Activated T-cell treated with anti-CD3 and anti-CD28 coated beads, Interleukin-2, amount 50 U/mL, for 48 hours (primary cell): Measurements from ENCODE around the gene WNT4.
A peak's percentile ranks its signal among the peaks of the same experiment; 100 is the strongest.

Experiments used
- DNase-seq, 2 experiments: peaks; one replicate each; pipeline ENCODE4 v3.0.0-alpha.2; 2020

Gene WNT4

DNA sequence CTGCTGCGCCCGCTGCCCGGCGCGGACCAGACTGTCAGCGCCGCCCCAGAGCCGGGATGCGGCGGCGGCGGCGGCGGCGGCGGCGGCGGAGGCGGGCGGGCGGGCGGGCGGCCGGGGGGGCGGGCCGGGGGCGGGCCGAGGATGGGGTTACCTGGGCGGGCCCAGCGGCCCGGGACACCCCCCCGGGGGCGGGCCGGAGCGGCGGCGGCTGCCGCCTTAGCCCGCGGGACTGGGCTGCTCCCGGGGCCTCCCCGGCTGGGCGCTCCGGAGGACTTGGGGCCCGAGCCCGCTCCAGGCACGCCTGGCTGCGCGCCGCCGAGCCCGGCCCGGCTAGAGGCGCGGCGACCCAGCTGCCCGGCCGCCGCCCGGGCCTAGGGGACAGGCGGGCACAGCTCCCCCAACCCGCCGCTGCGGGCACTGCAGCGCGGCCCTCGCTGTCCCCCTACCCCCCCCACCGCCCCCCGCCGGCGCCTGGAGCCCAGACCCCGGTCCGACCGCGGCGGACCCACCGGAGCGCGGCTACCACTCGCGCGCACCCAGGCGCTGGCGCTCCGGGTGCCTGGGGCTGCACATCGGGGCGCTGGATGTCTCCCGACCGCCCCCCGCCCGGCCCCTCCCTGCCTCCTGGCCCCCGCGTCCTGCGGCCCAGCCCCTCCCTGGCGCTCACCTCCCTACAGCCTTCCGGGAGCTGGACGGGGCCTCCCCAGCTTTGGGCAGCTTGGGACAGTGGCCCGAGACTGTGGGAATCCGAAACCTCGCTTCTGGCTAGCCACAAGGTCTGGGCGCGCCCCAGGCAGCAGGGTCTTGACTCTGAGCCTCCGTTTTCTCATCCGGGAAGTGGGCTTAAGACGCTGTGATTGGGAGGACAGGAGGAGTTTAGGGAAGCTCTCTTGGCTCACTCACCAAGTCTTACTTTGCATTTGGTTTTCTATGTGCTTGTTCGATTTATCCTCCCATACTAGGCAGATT, at the start of gene WNT4:
TSS of gene WNT4 (minus strand) at position 33 of the 969 bp plus-strand sequence. CDS start 175 bp downstream, outside the sequence.
- DNase-seq: peak in 1 of 2 experiments; percentile 43

DNA sequence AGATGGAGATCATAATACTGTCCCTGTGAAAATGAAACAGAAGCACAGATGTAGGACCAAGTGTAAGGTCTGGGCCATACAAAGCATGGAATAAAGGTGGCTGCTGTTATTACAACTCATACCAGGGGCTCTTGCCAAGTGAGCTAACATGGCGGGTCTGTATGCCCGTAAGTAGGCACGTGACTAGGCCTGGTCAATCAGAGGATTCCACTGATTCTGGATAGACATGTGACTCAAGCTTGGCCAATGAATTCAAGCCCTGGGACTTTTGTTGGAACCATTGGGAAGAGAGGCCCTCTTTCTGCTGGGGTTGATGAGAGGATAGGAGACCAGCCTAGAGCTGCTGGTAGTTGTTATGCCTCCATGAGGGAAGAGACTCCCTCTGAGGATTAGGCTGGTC, 47.8 kb upstream of the WNT4 start:
- no peak for DNase-seq

DNA sequence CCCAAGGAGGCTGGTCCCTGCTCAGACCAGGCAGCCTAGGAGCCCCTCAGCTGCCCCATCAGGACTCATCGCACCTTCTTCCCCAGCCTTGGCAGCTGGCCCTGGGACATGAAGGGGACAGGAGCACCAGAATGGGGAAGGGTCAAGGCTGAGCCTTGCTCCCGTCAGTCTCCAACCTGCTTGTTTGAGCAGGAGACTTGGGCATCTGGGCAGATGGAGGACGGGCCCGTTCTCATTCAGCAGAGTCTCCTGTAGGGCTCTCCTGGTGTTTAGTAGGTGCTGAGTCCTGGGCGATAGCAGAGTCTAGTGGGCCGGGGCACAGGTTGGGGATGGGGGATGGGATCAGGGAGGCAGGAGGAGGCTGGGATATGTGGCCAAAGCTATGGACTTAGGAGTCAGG, 47.4 kb upstream of the WNT4 start:
- no peak for DNase-seq

DNA sequence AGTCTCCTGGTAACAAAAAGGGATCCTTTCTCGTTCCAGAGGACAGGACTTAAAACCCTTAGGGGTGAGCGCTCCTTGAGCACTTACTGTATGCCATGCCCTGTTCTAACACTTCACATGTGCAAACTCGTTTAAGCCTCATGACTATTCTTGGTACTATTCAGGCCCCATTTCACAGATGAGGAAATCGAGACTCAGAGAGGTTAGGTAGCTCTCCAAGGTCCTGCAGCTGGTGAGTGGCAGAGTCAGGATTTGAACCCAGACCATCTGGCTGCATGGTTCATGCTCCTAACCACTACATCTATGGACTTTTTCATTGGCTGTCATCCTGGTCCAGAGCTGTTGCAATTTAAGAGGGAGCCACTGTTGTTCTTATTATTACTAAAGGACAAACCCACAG, 46.7 kb upstream of the WNT4 start:
- no peak for DNase-seq

DNA sequence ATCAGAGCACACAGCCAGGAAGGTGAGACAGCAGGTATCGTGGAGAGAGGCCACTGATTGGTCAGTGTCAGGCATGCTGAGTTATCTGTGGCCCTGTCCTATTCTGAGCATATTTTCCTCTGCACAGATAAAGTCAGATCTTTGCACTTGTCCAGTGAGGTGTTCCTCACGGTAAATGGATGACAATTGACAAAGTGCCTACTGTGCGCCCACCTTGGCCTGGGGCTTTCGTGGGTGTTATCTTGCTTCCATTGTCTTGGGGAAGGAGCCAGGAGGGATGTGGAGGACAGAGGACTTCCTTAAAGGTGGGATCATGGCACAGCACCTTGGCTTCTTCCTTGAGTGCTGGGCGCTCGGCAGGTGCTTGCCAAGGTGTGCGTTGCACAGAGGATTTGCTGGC, 46.0 kb upstream of the WNT4 start:
- DNase-seq: no peak

DNA sequence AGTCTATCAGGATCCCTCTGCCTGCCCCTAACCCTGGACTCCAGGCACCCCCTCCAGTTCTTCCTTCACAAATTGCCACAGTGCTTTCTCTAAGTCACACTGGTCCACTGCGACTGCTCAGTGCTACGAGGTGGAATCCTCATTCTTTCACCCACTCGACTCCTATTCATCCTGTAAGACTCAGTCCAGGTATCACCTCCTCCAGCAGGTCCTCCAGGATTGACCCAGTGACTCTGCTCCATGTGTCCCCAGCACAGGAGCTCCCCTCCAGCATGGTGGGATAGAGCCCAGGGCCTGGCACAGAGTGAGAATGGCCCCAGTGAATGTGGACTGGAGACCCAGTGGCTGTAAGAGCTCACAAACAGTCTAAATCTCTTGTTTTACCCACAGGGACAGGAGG, 45.5 kb upstream of the WNT4 start:
- no peak for DNase-seq

DNA sequence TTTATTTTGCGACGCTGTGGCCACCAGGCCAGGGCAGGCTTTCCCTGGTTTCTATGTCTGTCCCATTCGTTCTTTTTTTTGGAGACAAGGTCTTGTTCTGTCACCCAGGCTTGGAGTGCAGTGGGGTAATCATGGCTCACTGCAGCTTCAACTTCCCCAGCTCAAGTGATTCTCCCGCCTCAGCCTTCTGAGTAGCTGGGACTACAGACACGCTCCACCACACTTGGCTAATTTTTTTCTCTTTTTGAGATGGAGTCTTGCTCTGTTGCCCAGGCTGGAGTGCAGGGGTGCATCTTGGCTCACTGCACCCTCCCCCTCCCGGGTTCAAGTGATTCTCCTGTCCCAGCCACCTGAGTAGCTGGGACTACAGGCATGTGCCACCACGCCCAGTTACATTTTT, 43.4 kb upstream of the WNT4 start:
- DNase-seq: no peak

DNA sequence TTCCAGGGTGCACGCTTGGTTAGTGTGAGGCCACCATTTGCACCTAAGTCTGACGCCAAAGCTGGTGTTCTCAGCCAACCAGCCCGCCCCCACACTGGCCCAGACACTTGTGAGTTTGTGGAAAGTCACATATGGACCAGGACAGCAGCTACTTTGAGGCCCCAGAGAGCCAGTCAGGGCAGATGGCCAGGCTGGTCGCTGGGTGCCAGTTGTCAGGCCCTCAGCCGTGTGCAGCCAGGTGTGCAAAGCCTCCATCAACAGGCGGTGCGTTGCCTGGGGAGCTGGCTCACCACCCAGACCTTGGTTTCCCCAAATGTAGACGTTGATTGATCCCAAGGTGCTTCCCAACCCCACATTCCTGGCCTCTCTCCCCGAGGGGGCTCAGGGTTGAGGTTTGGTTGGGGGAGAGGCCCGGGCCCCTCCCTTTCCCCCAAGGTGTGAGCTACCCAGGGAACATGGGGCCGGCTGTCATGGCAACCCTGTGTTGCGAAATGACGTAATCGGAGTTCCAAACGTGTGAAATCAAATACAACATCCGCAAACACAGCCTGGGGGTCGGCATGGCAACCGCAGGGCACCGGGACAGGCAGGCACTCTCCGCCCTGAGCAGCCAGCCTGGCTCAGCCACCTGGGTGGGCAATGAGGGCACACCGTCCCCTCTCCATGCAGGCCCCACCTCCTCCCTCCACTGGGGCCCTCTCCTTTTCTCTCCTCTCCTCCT, 42.2 kb upstream of the WNT4 start:
- no peak for DNase-seq

DNA sequence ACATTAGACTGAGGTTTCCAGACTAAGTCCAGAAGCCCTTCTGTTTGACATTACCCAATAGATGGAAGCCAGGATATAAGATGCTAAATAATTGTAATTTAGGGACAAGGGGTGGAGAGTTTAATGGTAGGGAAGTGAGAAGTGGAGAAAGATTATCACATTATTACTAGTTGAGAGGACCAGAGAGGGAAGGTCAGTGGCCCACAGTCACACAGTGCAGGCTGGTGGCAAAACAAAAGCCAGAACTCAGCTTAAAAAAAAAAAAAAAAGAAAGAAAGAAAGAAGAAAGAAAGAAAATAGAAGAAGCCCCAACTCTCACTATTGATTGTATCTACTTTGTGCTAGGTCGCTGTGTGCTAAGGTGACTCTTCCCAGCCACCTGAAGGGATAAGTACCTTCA, 41.6 kb upstream of the WNT4 start:
- DNase-seq: no peak

DNA sequence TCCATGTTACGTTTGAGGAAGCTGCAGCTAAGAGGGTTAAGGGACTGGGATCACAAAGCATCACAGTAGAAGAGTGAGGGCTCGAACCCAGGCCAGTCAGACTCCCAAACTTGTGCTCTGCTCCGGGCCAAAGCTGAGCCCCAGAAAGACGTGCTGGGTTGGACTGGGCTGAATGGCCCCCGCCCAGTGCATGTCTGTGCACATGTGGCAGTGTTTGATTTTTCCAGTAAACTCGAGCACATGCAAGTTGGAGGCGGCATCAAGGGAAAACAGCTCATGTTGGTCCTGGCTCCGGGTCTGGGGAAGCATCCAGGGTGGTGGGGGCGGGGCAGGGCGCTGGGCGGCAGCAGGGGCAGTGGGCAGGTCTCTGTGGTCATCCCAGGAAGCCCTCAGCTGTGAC, 39.8 kb upstream of the WNT4 start:
- DNase-seq: no peak

DNA sequence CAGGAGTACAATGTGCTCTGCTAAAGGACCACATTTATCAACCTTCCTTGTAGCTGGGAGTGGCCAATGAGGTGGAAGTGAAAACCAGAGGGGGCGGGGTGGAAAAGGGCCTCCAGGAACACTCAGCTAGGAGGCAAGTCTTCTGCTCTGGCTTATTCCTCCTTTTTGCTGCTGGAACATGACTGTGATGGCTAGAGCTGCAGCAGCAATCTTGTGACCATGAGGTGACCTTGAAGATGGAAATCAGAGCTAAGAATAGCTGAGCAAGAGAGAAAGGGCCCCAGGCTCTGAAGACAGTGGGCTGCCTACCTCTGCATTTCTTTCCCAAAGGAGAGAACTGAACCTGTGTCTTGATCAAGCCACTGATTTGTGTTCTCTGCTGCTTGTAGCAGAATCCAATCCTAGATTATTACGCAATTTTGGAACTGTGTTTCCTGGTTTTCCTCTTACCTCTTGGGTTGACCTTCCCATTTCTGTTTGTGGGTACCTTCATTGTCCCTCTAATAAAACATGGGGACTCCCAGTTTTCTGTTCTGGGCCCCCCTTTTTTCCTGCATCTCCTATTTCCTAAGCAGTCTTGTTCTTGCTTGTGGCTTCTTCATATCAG, 36.4 kb upstream of the WNT4 start:
- no peak for DNase-seq

DNA sequence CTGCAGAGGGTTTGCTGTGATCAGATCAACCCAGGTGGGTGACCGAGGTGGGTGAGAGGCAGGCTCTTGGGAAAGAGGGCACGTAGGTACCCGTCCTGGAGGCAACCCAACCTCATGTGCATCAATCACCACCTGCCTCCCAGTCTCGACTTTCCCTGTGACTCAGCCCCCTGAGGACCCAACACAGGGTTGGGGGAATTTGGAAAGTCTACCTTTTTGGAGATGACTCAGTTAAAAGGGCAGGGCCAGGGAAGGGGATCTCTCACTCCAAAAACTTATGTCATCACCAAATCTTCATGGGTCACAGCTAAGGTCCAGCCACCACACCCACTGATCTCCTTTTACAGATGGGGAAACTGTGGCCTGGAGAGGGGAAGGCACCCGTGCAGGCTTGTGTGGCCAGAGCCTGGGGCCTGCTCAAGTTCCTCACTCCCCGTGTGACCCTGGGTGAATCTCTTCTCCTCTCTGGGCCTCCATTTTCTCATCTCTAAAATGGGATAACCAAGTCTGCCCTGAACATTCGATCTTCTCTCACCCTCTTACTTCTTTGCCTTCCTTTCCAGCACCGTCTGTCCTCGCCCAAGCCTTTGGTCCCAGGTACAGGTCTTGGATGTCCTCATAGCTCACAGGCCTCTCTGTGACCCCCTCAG, 34.6 kb upstream of the WNT4 start:
- peak; percentile 24 to 32 for DNase-seq

DNA sequence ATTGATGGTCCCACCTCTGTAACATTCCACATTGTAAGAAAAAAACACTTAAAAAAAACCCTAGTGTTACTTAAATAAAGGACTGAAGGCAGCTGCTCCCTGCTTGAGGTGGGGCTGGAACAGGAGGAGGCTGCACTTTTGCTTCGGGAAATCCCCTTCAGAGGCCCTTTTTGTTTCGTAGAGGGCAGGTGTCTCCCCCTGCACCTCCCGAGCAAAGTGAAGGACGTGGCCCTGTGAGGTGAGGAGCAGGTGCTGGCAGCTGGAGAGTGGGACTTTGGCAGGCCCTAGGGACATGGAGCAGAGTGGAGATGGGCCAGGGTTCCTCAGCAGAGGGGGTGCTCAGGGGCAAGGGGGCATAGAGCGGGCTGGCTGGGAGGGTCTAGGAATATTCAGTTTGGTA, 33.4 kb upstream of the WNT4 start:
- DNase-seq: peak; percentile 31 to 39

DNA sequence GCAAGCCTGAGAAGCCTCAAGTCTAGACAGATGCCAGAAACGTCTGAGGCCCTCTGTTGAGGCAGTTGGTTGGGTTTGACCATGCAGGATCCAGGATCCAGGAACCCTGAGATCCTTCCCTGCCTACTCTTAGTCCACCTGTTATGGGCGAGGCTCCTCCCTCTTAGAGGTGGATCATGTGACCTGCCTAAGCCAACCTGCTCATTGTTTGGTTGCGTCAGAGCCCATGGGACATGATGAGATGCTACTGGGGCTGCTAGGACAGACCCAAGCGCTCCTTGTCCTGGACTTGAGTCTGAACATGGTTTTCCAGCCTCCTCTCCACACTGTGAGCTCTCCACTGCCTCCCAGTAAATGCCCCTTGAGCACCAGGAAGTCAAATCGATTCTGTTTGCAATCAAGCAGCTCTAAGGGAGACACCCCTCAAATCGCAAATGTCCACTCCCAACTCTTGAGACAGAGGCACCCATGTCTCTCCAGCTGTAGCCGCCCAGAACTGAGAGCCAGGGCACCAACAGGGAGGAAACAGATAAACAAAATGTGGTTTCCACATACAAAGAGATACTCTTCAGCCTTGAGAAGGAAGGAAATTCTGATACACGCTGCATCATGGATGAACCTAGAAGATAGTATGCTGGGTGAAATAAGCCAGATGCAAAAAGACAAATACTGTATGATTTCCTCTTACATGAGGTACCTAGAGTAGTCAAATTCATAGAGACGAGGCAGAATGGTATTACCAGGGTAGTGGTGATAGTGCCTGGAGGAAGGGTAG, 31.7 kb upstream of the WNT4 start:
- DNase-seq: no peak

DNA sequence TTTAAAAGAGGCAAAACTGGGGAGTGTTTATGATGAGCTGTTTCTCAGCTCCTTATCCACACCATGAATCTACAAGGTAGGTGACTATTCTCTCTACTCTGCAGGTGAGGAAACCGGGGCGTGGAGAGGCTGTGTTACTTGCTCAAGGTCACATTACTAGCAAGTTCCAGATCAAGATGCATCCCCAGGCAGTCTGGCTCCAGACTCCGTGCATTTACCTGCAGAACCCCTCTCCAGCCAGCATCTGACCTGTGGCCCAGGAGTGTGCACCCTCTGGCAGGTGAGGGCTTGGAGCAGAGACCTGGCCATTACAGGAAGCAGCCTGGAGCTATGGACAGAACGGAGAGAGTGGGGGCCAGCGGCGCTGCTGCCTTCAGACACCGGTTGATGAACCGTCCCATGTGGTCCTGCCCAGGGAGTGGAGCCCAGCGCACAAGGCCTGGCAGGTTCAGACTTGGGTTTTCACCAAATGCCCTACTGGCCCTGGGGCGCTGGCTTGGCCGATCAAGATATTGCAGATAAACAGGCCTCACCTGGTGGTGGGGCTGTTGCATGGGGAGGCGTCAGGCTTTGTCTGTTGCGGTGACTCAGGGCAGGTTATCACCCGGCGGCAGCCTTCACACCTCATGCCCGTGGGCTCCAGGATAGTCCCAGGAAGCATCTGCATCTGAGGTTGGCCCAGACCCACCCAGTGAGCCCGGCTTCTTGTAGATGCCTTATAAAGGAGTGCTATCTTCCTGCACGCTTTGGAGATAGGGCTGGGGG, 29.2 kb upstream of the WNT4 start:
- DNase-seq: no peak

DNA sequence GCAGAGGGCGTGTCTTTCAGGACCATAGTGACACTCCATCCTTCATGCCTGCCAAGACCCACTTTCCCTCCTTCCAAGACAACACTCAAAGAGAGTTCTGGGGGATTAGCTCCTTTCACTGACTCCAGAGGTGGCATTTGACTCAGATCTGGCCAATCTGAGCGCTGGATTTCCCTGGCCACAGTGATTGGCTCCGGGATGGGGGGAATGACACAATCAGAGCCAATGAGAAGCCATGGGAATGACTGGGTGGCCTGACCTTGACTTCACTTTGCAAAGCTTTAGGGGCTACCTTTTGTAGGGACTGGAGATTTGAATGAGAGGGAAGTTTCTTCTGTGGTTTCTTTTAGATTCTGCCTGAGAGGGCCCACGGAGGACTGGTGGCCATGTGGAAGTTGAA, 26.9 kb upstream of the WNT4 start:
- DNase-seq: no peak

DNA sequence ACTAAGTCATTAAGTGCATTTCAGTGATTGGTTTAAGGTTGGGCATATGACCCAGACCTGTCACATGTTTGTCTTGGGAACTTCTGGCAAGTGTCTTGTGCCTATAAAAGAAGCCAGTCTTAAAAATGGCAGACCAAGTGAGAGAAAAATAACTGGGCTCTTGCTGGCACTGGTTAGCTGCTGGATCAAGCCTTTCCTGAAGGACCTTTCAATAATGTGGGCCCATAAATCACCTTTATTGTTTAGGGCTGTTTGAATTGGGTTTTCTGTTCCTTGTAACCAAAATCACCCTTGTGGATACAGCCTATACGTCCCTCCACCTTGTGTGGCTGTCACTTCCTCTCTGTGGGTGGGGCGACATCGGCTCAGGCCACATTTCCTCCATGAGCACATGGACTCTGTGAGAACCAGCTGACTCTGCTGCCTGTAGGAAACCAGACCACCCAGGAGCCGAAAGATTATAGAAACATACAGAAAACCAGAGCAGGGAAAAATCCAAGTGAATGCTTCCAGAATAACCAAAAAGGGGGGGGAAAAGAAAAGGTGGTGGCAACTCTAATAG, 25.6 kb upstream of the WNT4 start:
- DNase-seq: no peak

DNA sequence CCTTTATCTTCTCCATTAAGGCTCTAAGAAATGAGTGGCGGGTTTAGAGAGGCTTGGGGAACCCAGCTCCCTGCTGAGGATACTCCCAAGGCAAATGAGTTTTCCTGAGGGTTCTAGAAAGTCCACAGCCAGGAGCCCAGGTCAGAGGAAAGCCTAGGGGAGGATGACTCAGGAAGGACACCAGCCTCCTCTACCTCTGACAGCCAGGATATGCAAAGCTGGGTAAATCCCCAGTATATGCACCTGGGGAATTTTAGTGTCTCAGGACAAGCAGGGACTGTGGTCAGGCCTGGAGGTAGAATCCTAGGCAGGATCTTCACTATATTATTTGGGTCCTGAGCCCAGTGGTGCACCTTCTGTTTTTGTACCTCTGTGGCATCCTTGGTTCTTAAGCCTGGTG, 23.5 kb upstream of the WNT4 start:
- DNase-seq: no peak

DNA sequence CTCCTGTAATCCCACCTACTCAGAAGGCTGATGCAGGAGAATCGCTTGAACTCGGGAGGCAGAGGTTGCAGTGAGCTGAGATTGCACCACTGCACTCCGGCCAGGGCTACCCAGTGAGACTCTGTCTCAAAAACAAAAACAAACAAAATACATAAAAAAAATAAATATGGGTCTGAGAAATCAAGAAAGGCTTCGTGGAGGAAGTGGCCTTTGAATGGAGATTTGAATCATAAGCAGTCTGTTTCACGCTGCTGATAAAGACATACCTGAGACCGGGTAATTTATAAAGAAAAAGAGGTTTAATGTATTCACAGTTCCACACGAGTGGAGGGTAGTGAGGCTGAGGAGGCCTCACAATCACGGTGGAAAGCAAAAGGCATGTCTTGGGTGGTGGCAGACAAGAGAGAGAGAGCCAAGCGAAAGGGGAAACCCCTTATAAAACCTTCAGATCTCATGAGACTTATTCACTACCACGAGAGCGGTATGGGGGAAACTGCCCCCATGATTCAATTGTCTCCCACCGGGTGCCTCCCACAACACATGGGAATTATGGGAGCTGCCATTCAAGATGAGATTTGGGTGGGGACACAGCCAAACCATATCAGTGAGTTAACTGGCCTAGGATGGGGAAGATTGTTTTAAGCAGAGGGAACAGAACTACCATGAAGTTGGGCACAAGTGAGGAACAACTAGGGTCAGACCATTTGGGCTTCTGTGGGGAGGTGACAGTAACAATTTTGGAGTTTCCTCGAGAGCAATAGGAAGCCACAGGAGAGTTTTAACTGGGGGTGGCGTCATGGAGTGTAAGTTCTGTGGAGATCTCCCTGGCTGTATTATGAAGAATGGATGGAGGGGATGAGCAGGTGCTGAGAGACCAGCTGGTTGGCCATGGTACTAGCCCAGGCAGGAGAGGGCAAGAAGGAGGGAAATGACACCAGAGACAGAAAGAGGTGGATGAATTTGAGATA, 22.2 kb upstream of the WNT4 start:
- DNase-seq: no peak

DNA sequence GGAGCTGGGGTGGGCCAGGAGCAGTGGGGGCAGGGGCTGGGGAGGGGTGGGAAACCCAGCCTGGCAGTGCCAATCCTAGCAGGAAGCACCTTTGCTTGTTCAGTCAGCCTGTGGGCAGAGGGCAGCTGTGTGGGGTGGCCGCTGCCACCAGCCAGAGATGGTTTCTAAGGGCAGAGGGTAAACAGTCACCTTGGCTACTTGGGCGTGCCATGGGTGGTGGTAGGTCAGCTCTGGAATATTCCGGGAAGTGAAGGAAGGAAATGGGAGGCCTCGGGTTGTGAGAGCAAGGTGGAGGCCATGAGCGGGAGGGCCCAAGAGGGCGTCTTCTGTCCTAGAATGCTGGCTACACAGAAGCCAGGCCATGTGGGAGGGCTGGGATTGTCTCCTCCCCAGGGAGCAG, 20.7 kb upstream of the WNT4 start:
- no peak for DNase-seq
